HepG2 (cell line): ENCODE data around the gene YKT6. TPM values are rescaled to one million over a fixed set of nuclear protein-coding genes. Genes with fewer than 3 reads are reported as not detected.

ENCODE experiments used
- ATAC-seq: fragments of 200-7000 bp; cut with Tn5 transposase; 3 replicates; pipeline ENCODE4 v1.9.1; 2020; ENCODE audit warnings: mild to moderate bottlenecking, moderate library complexity
- BruUV-seq: library from RNA; stranded (reverse); fragments of 400-500 nt; replicated peaks from 2 replicates; lab custom pipeline; 2021; lab: Mats Ljungman, UMichigan
- CTCF ChIA-PET: fragments of 300-600 bp; formaldehyde crosslinking; extraction: SDS; loops from one replicate; lab custom pipeline; 2021; ENCODE audit warnings: low total read pairs, inconsistent platforms, low intra/inter-chr PET ratio; lab: Yijun Ruan, JAX
- POLR2A ChIA-PET: fragments of 350-600 bp; sonication (Branson Sonifier 250); formaldehyde crosslinking; loops from one replicate; lab custom pipeline; 2020; ENCODE audit warnings: antibody characterized with exemption, inconsistent platforms; lab: Yijun Ruan, JAX
- DNase-seq: peaks from one replicate; pipeline ENCODE4 v3.0.0-alpha.2; 2015; ENCODE audit warnings: low spot score
- FAIRE-seq: peaks from 3 replicates; lab custom pipeline; 2011; peaks lifted over from hg19 to GRCh38; lab: Jason Lieb, UNC
- H2AFZ ChIP-seq: one replicate; pipeline ENCODE4 v1.6.1; 2011; ENCODE audit warnings: low read length, inconsistent platforms
- H3K27ac ChIP-seq: fragments of 300-600 bp; 3 replicates; pipeline ENCODE4 v1.8.0; 2011; ENCODE audit warnings: mixed run types, mild to moderate bottlenecking, mixed read lengths, low read length, inconsistent platforms; ENCODE audit not compliant: insufficient read depth; ENCODE audit errors: extremely low read length
- H3K27me3 ChIP-seq, 2 experiments: fragments of 200-600 bp in 1 of 2; 2 replicates in 1 of 2; 3 replicates in 1 of 2; pipeline versions ENCODE4 v1.6.0 to v1.8.0; 2011; ENCODE audit warnings: low read length in 2 of 2, mild to moderate bottlenecking in 2 of 2, moderate library complexity in 2 of 2, inconsistent platforms in 1 of 2; ENCODE audit not compliant: insufficient read depth in 2 of 2, control insufficient read depth in 1 of 2
- H3K36me3 ChIP-seq, 2 experiments: fragments of 200-600 bp in 1 of 2; replicated peaks in 1 of 2; 2 replicates in 1 of 2; 3 replicates in 1 of 2; pipeline versions ENCODE4 v1.5.1 to v1.8.0; 2011; ENCODE audit warnings: low read length in 2 of 2, inconsistent platforms in 1 of 2; ENCODE audit not compliant: insufficient read depth in 2 of 2, control insufficient read depth in 1 of 2
- H3K4me1 ChIP-seq: 2 replicates; pipeline ENCODE4 v1.5.1; 2012; ENCODE audit warnings: low read length, inconsistent platforms; ENCODE audit not compliant: insufficient read depth
- H3K4me2 ChIP-seq: 2 replicates; pipeline ENCODE4 v1.6.0; 2011; ENCODE audit warnings: low read depth, low read length, inconsistent platforms
- H3K4me3 ChIP-seq, 3 experiments: fragments of 200-600 bp in 1 of 3; sonication (generic), shearing (Covaris generic) in 1 of 3; replicated peaks in 1 of 3; 2 replicates each; pipeline ENCODE4 v1.5.1; 2011 to 2016; ENCODE audit warnings: low read length in 3 of 3, inconsistent platforms in 2 of 3, low read depth in 2 of 3, mild to moderate bottlenecking in 2 of 3, control low read depth in 1 of 3, mixed read lengths in 1 of 3; ENCODE audit not compliant: insufficient read depth in 1 of 3
- H3K79me2 ChIP-seq: one replicate; pipeline ENCODE4 v1.6.1; 2011; ENCODE audit warnings: low read length, inconsistent platforms; ENCODE audit not compliant: insufficient read depth
- H3K9ac ChIP-seq: 2 replicates; pipeline ENCODE4 v1.6.0; 2011; ENCODE audit warnings: mild to moderate bottlenecking, low read depth, low read length, inconsistent platforms; ENCODE audit not compliant: insufficient read depth
- H3K9me3 ChIP-seq: 2 replicates; pipeline ENCODE4 v1.5.1; 2012; ENCODE audit warnings: mild to moderate bottlenecking, low read length
- H4K20me1 ChIP-seq: 2 replicates; pipeline ENCODE4 v1.6.0; 2011; ENCODE audit warnings: inconsistent platforms, mild to moderate bottlenecking, low read length, moderate library complexity; ENCODE audit not compliant: insufficient read depth
- ETV6 ChIP-seq: sonication (generic); formaldehyde crosslinking; conservative IDR thresholded peaks from 2 replicates; pipeline ENCODE4 v1.4.0; 2020; ENCODE audit warnings: missing genetic modification reagents
- JUNB ChIP-seq: sonication (generic); formaldehyde crosslinking; IDR thresholded peaks from 2 replicates; pipeline ENCODE4 v1.8.0; 2022; ENCODE audit warnings: missing genetic modification reagents, mild to moderate bottlenecking, borderline replicate concordance
- MAFF ChIP-seq: IDR thresholded peaks from 2 replicates; pipeline ENCODE4 v1.6.1; 2011; ENCODE audit warnings: low read depth, low read length, improper control_type of control experiment
- MEIS2 ChIP-seq: sonication (generic); formaldehyde crosslinking; IDR thresholded peaks from 2 replicates; pipeline ENCODE4 v1.9.0; 2021; ENCODE audit warnings: mild to moderate bottlenecking, missing genetic modification reagents
- PTBP1 ChIP-seq: fragments of 200-400 bp; formaldehyde crosslinking; IDR thresholded peaks from 2 replicates; pipeline ENCODE4 v1.6.1; 2018; ENCODE audit warnings: low read length, low read depth; ENCODE audit not compliant: poor library complexity, severe bottlenecking
- RORA ChIP-seq: sonication (generic); formaldehyde crosslinking; IDR thresholded peaks from 2 replicates; pipeline ENCODE4 v1.5.0; 2020; ENCODE audit warnings: mild to moderate bottlenecking, missing genetic modification reagents, moderate library complexity
- SATB2 ChIP-seq: sonication (generic); formaldehyde crosslinking; IDR thresholded peaks from 2 replicates; pipeline ENCODE4 v1.5.0; 2020; ENCODE audit warnings: missing genetic modification reagents
- ZNF550 ChIP-seq: sonication (generic); formaldehyde crosslinking; IDR thresholded peaks from 2 replicates; pipeline ENCODE4 v1.4.0; 2020; ENCODE audit warnings: mild to moderate bottlenecking, missing genetic modification reagents, borderline replicate concordance
- ZNF562 ChIP-seq: sonication (generic); formaldehyde crosslinking; IDR thresholded peaks from 2 replicates; pipeline ENCODE4 v1.8.0; 2022; ENCODE audit warnings: missing genetic modification reagents, borderline replicate concordance
- WGBS: methylation state at CpG from one replicate; pipeline ENCODE4 v1.1.6; 2017; ENCODE audit warnings: low lambda C conversion rate; 5-methylcytosine and 5-hydroxymethylcytosine counted together
- in situ Hi-C: cut with HindIII; loops from 2 replicates; pipeline ENCODE4 v1.10.0; 2017; ENCODE audit warnings: low pct_unique_long_range_greater_than_20kb; ENCODE audit not compliant: extremely low pct_ligation_motif_present
- intact Hi-C: fragments of 100-400 bp; cut with micrococcal nuclease; formaldehyde crosslinking; loops from one replicate; pipeline ENCODE4 v1.10.0; 2022; ENCODE audit not compliant: unreplicated experiment
- polyA plus RNA-seq, 8 experiments: library from polyadenylated mRNA; depleted of rRNA in 3 of 8; stranded (reverse) in 7 of 8; unstranded in 1 of 8; fragments of >200 nt; fragmentation: Illumina TruSeq in 4 of 8; extraction: Trizol in 4 of 8; gene quantifications; 2 replicates each; pipeline versions ENCODE4 v1.2.1 to v1.2.3, GENCODE V29; 2011 to 2016; ENCODE audit warnings: low read depth in 4 of 8, missing spikeins in 1 of 8, mixed read lengths in 1 of 8; ENCODE audit not compliant: insufficient read depth in 1 of 8
- total RNA-seq, 5 experiments: library from RNA; depleted of rRNA; stranded (reverse); fragments of >200 nt; fragmentation: Illumina TruSeq; extraction: Trizol; gene quantifications; 2 replicates each; pipeline ENCODE4 v1.2.3, GENCODE V29; 2016; ENCODE audit warnings: low read depth in 1 of 5
- TF ChIP-seq, protein P1 (sequence below): IDR thresholded peaks from 2 replicates; pipeline ENCODE4 v1.6.1; 2016; ENCODE audit warnings: missing compliant biosample characterization, missing genetic modification reagents, borderline replicate concordance
- TF ChIP-seq, protein P2 (sequence below): sonication (generic); formaldehyde crosslinking; IDR thresholded peaks from 2 replicates; pipeline ENCODE4 v1.4.0; 2020; ENCODE audit warnings: low read depth, mild to moderate bottlenecking, missing genetic modification reagents
- TF ChIP-seq, protein P3 (sequence below), 2 experiments: sonication (generic) in 1 of 2; formaldehyde crosslinking in 1 of 2; IDR thresholded peaks; 2 replicates each; pipeline versions ENCODE4 v1.5.1 to v1.6.1; 2011 to 2020; ENCODE audit warnings: borderline replicate concordance in 1 of 2, low read depth in 1 of 2, low read length in 1 of 2, mild to moderate bottlenecking in 1 of 2, missing genetic modification reagents in 1 of 2, moderate library complexity in 1 of 2
- TF ChIP-seq, protein P4 (sequence below): sonication (generic); formaldehyde crosslinking; IDR thresholded peaks from 2 replicates; pipeline ENCODE4 v1.4.0; 2020; ENCODE audit warnings: missing genetic modification reagents, borderline replicate concordance

Gene YKT6
- total and polyA plus RNA-seq, 2 of the 13 experiments (the other 11 are each of a cell fraction or from before 2014, with no cell fraction given): 52.2 to 60.3 TPM

DNA sequence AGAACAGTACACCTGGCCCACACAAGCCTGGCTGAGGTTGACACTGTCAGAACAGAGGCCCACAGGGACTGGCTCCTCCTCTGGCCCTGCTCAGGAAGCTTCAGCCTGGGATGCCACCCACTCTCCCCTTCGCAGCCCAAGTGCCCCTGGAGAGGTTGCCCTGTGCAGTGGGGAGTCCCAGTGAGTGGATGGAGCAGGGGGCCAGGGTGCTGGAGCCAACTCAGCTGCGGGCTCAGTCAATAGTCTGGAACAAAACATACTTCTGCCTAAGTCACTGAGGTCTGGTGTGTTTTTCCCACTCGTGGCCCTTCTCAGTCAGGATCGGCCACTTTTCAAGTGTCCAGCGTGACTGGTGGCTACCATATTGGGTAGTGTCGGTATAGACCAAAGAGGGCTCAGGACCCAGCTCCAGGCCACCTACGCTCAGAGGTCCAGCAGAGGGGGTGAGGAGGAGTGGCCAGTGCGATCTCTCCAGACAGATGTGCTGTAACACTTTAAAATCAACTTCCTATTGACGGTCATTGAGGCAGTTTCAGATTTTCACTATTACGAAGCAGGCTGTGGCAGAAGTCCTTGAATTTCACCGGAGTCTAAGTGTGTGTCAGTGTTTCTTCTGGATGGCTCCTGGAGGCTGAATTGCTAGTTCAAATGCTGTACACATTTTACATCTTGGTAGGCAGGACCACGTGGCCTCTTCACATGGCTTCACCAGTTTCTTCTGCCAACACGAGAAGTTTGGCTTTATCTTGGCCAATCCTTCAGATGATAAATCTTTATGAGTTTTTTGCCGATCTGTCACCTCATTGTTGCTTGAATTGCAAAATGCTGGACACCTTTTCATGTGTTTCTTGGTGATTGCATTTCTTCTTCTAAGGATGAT, 10.5 kb upstream of the YKT6 start (continued):
- no peak for TF ChIP-seq ETV6 (CRISPR knock-in tag)

DNA sequence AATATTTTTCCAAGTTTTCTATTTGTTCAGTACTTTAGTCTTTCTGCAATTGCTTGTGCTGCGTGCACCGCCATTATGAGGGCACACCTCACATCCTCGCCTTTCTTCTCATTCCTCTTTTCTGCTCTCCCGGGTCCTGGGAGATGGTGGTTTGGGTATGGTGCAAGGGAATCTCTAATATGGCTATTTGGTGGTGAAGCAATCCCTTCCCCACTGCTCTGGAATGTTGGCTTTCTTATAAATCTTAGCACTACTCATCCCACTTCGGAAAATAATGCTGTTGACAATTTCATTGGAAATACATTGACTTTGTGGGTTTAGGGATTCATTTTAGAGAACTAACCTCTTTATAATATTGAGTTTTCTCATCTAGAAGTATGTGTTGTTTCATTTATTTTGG, 9.6 kb upstream of the YKT6 start:
- Histone ChIP-seq H3K27me3 (peaks cover 2 to 9% of the 10 kb centered on the region in 2 experiments; a peak in 2 of 5 replicates), H4K20me1 (no peaks in the 10 kb centered on the region), H3K4me1 (peaks cover 8% of the 10 kb centered on the region; the same call in 1 of the 2 replicates), H3K9ac (no peak overlapping the region), H3K27ac (no peak overlapping the region), H2AFZ (no peak overlapping the region), H3K9me3 (no peaks in the 10 kb centered on the region), H3K36me3 (no peaks in the 10 kb centered on the region), H3K79me2 (no peaks in the 10 kb centered on the region), H3K4me2 (no peak overlapping the region), H3K4me3 (no peak overlapping the region)
- no peak for ATAC-seq
- intact Hi-C loops: loop anchor here (10.0 kb wide), 1 partner anchor 56 kb away; no protein-coding TSS in a partner anchor
- ChIA-PET POLR2A (no interaction called here), CTCF (no interaction called here)
- in situ Hi-C loops: no loop called here
- DNase-seq: no peak
- WGBS: 58% methylated on average over 5 of the region's 5 CpGs
- BruUV-seq: no TSS peak
- no peak for FAIRE-seq
- TF ChIP-seq, protein P1, sequence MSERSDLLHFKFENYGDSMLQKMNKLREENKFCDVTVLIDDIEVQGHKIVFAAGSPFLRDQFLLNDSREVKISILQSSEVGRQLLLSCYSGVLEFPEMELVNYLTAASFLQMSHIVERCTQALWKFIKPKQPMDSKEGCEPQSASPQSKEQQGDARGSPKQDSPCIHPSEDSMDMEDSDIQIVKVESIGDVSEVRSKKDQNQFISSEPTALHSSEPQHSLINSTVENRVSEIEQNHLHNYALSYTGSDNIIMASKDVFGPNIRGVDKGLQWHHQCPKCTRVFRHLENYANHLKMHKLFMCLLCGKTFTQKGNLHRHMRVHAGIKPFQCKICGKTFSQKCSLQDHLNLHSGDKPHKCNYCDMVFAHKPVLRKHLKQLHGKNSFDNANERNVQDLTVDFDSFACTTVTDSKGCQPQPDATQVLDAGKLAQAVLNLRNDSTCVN: no peak
- TF ChIP-seq MAFF (no peak), SATB2 (no peak), MEIS2 (CRISPR knock-in tag) (no peak), JUNB (no peak), PTBP1 (no peak), RORA (CRISPR knock-in tag) (no peak), ZNF550 (no peak), ZNF562 (CRISPR knock-in tag) (no peak)
- TF ChIP-seq, protein P2, sequence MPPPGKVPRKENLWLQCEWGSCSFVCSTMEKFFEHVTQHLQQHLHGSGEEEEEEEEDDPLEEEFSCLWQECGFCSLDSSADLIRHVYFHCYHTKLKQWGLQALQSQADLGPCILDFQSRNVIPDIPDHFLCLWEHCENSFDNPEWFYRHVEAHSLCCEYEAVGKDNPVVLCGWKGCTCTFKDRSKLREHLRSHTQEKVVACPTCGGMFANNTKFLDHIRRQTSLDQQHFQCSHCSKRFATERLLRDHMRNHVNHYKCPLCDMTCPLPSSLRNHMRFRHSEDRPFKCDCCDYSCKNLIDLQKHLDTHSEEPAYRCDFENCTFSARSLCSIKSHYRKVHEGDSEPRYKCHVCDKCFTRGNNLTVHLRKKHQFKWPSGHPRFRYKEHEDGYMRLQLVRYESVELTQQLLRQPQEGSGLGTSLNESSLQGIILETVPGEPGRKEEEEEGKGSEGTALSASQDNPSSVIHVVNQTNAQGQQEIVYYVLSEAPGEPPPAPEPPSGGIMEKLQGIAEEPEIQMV (CRISPR knock-in tag): no peak
- TF ChIP-seq, protein P3, sequence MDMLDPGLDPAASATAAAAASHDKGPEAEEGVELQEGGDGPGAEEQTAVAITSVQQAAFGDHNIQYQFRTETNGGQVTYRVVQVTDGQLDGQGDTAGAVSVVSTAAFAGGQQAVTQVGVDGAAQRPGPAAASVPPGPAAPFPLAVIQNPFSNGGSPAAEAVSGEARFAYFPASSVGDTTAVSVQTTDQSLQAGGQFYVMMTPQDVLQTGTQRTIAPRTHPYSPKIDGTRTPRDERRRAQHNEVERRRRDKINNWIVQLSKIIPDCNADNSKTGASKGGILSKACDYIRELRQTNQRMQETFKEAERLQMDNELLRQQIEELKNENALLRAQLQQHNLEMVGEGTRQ (IDR thresholded peaks at IDR 0.05; ENCODE audit: low read depth, low read length): no peak
- TF ChIP-seq, protein P3 (CRISPR knock-in tag; IDR thresholded peaks at IDR 0.05; ENCODE audit: borderline replicate concordance): no peak
- TF ChIP-seq, protein P4, sequence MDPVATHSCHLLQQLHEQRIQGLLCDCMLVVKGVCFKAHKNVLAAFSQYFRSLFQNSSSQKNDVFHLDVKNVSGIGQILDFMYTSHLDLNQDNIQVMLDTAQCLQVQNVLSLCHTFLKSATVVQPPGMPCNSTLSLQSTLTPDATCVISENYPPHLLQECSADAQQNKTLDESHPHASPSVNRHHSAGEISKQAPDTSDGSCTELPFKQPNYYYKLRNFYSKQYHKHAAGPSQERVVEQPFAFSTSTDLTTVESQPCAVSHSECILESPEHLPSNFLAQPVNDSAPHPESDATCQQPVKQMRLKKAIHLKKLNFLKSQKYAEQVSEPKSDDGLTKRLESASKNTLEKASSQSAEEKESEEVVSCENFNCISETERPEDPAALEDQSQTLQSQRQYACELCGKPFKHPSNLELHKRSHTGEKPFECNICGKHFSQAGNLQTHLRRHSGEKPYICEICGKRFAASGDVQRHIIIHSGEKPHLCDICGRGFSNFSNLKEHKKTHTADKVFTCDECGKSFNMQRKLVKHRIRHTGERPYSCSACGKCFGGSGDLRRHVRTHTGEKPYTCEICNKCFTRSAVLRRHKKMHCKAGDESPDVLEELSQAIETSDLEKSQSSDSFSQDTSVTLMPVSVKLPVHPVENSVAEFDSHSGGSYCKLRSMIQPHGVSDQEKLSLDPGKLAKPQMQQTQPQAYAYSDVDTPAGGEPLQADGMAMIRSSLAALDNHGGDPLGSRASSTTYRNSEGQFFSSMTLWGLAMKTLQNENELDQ (CRISPR knock-in tag): no peak
